ENCODE results near the gene CCDC142.
"Not testable (repeated sequence)": the region's sequence is repeated elsewhere in the genome, so short reads cannot be mapped to it uniquely, and the experiment has no call there.

CCDC142 gene

DNA sequence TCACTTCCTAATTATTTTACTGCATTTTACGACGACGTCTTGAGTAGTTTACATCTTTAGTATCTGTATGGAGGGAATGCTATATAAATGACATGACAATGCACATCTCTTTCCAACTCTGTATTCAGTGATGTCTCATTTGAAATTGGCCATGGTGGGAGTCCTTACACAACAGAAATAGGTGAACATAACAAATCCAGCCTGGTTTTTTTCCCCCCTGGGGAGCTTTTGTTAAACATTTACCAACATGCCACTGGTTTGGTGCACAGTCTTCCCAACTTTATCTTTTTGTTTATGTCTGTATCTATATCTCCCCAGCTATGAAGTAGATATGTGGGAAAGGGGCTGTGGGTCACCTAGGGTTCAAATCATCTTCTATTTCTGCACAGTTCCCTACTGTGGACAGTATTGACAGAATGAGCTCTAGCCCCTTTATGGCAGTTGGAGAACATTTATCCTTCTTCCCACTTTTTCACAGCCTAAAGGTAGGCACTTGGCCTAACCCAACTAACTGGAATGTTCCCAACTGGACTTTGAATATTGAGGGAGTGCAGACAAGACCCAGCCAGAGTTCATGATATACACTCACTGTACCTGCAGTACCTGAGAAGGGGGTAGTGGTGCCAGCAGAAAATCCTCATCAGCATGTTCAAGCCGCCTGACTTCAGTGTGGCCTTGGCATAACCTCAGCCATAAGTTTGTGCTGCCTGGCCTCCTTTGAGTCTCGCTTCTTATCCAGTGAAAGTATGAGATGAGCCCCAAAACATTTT is 35.4 kb downstream of the CCDC142 start:
- no peak for ATAC-seq
- TF ChIP-seq ZFP3 (CRISPR knock-in tag; IDR thresholded peaks at IDR 0.05) (no peak), SNAI2 (CRISPR knock-in tag; IDR thresholded peaks at IDR 0.05) (no peak), PPARA (CRISPR knock-in tag; IDR thresholded peaks at IDR 0.05; ENCODE audit: borderline replicate concordance) (no peak), ZNF8 (CRISPR knock-in tag; IDR thresholded peaks at IDR 0.05) (no peak), ZNF565 (CRISPR knock-in tag; conservative IDR thresholded peaks at IDR 0.05; ENCODE audit: low read depth) (no peak), ARNTL (CRISPR knock-in tag; IDR thresholded peaks at IDR 0.05; ENCODE audit: borderline replicate concordance, low read depth) (no peak), GLIS3 (CRISPR knock-in tag; IDR thresholded peaks at IDR 0.05) (no peak), ZC3H10 (CRISPR knock-in tag; IDR thresholded peaks at IDR 0.05) (no peak), RARB (CRISPR knock-in tag; IDR thresholded peaks at IDR 0.05) (no peak), BACH2 (CRISPR knock-in tag; IDR thresholded peaks at IDR 0.05; ENCODE audit: borderline replicate concordance) (no peak), ZNF70 (CRISPR knock-in tag; IDR thresholded peaks at IDR 0.05) (no peak), TCF4 (CRISPR knock-in tag; IDR thresholded peaks at IDR 0.05; ENCODE audit: borderline replicate concordance) (no peak), ZFP30 (CRISPR knock-in tag; IDR thresholded peaks at IDR 0.05) (no peak), TOX (CRISPR knock-in tag; IDR thresholded peaks at IDR 0.05; ENCODE audit: borderline replicate concordance) (no peak), OSR1 (CRISPR knock-in tag; IDR thresholded peaks at IDR 0.05) (no peak)
- TF ChIP-seq, protein P1, sequence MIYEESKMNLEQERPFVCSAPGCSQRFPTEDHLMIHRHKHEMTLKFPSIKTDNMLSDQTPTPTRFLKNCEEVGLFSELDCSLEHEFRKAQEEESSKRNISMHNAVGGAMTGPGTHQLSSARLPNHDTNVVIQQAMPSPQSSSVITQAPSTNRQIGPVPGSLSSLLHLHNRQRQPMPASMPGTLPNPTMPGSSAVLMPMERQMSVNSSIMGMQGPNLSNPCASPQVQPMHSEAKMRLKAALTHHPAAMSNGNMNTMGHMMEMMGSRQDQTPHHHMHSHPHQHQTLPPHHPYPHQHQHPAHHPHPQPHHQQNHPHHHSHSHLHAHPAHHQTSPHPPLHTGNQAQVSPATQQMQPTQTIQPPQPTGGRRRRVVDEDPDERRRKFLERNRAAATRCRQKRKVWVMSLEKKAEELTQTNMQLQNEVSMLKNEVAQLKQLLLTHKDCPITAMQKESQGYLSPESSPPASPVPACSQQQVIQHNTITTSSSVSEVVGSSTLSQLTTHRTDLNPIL (CRISPR knock-in tag; IDR thresholded peaks at IDR 0.05; ENCODE audit: low read depth) = no peak
- TF ChIP-seq, protein P2, sequence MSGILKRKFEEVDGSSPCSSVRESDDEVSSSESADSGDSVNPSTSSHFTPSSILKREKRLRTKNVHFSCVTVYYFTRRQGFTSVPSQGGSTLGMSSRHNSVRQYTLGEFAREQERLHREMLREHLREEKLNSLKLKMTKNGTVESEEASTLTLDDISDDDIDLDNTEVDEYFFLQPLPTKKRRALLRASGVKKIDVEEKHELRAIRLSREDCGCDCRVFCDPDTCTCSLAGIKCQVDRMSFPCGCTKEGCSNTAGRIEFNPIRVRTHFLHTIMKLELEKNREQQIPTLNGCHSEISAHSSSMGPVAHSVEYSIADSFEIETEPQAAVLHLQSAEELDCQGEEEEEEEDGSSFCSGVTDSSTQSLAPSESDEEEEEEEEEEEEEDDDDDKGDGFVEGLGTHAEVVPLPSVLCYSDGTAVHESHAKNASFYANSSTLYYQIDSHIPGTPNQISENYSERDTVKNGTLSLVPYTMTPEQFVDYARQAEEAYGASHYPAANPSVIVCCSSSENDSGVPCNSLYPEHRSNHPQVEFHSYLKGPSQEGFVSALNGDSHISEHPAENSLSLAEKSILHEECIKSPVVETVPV (CRISPR knock-in tag; IDR thresholded peaks at IDR 0.05) = no peak
- TF ChIP-seq, protein P3, sequence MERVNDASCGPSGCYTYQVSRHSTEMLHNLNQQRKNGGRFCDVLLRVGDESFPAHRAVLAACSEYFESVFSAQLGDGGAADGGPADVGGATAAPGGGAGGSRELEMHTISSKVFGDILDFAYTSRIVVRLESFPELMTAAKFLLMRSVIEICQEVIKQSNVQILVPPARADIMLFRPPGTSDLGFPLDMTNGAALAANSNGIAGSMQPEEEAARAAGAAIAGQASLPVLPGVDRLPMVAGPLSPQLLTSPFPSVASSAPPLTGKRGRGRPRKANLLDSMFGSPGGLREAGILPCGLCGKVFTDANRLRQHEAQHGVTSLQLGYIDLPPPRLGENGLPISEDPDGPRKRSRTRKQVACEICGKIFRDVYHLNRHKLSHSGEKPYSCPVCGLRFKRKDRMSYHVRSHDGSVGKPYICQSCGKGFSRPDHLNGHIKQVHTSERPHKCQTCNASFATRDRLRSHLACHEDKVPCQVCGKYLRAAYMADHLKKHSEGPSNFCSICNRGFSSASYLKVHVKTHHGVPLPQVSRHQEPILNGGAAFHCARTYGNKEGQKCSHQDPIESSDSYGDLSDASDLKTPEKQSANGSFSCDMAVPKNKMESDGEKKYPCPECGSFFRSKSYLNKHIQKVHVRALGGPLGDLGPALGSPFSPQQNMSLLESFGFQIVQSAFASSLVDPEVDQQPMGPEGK (CRISPR knock-in tag; IDR thresholded peaks at IDR 0.05; ENCODE audit: borderline replicate concordance) = no peak
- TF ChIP-seq, protein P4, sequence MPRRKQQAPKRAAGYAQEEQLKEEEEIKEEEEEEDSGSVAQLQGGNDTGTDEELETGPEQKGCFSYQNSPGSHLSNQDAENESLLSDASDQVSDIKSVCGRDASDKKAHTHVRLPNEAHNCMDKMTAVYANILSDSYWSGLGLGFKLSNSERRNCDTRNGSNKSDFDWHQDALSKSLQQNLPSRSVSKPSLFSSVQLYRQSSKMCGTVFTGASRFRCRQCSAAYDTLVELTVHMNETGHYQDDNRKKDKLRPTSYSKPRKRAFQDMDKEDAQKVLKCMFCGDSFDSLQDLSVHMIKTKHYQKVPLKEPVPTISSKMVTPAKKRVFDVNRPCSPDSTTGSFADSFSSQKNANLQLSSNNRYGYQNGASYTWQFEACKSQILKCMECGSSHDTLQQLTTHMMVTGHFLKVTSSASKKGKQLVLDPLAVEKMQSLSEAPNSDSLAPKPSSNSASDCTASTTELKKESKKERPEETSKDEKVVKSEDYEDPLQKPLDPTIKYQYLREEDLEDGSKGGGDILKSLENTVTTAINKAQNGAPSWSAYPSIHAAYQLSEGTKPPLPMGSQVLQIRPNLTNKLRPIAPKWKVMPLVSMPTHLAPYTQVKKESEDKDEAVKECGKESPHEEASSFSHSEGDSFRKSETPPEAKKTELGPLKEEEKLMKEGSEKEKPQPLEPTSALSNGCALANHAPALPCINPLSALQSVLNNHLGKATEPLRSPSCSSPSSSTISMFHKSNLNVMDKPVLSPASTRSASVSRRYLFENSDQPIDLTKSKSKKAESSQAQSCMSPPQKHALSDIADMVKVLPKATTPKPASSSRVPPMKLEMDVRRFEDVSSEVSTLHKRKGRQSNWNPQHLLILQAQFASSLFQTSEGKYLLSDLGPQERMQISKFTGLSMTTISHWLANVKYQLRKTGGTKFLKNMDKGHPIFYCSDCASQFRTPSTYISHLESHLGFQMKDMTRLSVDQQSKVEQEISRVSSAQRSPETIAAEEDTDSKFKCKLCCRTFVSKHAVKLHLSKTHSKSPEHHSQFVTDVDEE (CRISPR knock-in tag; IDR thresholded peaks at IDR 0.05) = no peak

DNA sequence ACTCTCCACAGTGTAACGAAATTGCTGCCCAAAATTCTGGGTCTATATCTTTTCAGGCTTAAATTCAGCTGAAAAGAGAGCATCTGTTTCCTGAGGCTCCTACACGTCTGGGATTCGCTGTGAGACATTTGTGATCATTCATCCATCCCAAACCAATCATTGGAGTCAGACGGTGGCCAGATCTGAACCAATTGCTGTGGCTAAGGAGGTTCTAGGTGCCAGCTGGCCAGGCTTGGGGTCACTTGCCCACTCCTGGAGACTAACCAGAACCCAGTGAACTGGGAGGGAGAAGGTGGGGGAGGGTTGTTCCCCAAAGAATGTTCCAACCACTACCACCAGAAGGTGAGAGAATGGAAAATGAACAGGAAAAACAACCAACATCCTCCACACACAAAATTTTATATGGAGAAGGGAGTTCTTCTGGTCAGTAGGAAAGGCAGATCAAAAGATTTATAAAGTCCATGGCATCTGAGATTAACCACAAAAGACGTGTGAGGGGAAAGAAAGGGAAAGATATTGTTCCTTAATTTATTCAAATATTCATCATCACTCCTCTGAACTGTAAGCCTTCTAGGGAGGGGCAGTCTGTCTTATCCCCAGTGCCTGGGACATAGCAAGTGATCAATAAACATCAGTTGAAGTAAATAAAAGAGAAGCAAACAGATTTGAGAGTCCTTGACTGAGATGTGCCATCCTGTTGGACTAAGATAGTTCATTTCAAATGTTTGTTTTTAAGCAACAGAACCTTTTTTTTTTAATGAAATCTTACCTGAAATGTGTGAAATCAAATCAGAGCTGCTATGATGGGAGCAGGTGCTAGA is 38.1 kb downstream of the CCDC142 start:
- no peak for TF ChIP-seq ARNTL (CRISPR knock-in tag; IDR thresholded peaks at IDR 0.05; ENCODE audit: borderline replicate concordance, low read depth)
- TF ChIP-seq, protein P1 (CRISPR knock-in tag; IDR thresholded peaks at IDR 0.05; ENCODE audit: low read depth) = no peak
- TF ChIP-seq, protein P5, sequence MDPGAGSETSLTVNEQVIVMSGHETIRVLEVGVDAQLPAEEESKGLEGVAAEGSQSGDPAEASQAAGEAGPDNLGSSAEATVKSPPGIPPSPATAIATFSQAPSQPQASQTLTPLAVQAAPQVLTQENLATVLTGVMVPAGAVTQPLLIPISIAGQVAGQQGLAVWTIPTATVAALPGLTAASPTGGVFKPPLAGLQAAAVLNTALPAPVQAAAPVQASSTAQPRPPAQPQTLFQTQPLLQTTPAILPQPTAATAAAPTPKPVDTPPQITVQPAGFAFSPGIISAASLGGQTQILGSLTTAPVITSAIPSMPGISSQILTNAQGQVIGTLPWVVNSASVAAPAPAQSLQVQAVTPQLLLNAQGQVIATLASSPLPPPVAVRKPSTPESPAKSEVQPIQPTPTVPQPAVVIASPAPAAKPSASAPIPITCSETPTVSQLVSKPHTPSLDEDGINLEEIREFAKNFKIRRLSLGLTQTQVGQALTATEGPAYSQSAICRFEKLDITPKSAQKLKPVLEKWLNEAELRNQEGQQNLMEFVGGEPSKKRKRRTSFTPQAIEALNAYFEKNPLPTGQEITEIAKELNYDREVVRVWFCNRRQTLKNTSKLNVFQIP (CRISPR knock-in tag; IDR thresholded peaks at IDR 0.05; ENCODE audit: borderline replicate concordance, low read depth) = no peak
- TF ChIP-seq, protein P4 (CRISPR knock-in tag; IDR thresholded peaks at IDR 0.05) = no peak
- TF ChIP-seq ZC3H10 (CRISPR knock-in tag; IDR thresholded peaks at IDR 0.05) = no peak
- no peak for TF ChIP-seq RARB (CRISPR knock-in tag; IDR thresholded peaks at IDR 0.05)
- TF ChIP-seq BACH2 (CRISPR knock-in tag; IDR thresholded peaks at IDR 0.05; ENCODE audit: borderline replicate concordance) = no peak
- TF ChIP-seq ZFP30 (CRISPR knock-in tag; IDR thresholded peaks at IDR 0.05) = no peak
- TF ChIP-seq ZNF70 (CRISPR knock-in tag; IDR thresholded peaks at IDR 0.05) = no peak
- no peak for TF ChIP-seq TCF4 (CRISPR knock-in tag; IDR thresholded peaks at IDR 0.05; ENCODE audit: borderline replicate concordance)
- TF ChIP-seq ZNF8 (CRISPR knock-in tag; IDR thresholded peaks at IDR 0.05) = no peak
- ATAC-seq = no peak

DNA sequence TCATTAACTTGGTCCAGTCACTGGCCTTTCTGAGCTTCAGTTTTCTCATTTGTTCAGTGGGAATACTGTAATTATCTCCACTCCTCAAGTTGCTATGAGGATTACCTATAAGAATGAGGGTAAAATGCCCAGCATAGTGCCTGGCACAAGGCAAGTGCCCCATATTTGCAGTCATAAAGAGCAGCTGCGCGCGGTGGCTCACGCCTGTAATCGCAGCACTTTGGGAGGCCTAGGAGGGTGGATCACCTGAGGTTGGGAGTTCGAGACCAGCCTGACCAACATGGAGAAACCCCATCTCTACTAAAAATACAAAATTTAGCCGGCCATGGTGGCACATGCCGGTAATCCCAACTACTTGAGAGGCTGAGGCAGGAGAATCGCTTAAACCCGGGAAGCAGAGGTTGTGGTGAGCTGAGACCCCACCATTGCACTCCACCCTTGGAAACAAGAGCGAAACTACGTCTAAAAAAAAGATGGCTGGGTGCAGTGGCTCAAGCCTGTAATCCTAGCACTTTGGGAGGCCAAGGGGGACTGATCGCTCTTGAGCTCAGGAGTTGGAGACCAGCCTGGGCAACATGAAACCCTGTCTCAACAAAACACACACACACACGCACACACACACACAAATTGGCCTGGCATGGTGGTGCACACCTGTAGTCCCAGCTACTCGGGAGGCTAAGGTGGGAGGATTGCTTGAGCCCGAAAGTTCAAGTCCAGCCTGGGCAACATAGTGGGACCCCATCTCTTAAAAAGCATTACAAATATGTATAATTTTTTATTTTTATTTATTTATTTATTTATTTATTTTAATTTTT is 40.1 kb downstream of the CCDC142 start:
- not testable (repeated sequence) for ATAC-seq
